Cerebellar cortex (tissue), 1 donor: ENCODE results near the gene C1QTNF9.
A peak's percentile ranks its signal among the peaks of the same experiment; 100 is the strongest.
"Not testable (repeated sequence)": the region's sequence is repeated elsewhere in the genome, so short reads cannot be mapped to it uniquely, and the experiment has no call there.

Experiments used
- DNase-seq: peaks from one replicate; pipeline ENCODE4 v3.0.0-alpha.2; 2015; ENCODE audit warnings: low spot score

C1QTNF9 gene

GRCh38 chr13:24309300-24309699 is at the start of gene C1QTNF9:
C1QTNF9 (plus strand) TSS chr13:24309580; CDS start chr13:24316004, 6,424 bp downstream.
- DNase-seq = not testable (repeated sequence)

GRCh38 chr13:24261566-24261965 is 47.8 kb upstream of the C1QTNF9 start:
- no peak for DNase-seq

- DNase-seq = no peak
These were observed 45.7 kb upstream of the C1QTNF9 start for GRCh38 chr13:24263632-24264031.

GRCh38 chr13:24264976-24265375 is 44.4 kb upstream of the C1QTNF9 start:
- DNase-seq = no peak

GRCh38 chr13:24265453-24265852 is 43.9 kb upstream of the C1QTNF9 start:
- DNase-seq = no peak

GRCh38 chr13:24267274-24267673 is 42.1 kb upstream of the C1QTNF9 start:
- no peak for DNase-seq

GRCh38 chr13:24267801-24268200 is 41.6 kb upstream of the C1QTNF9 start:
- no peak for DNase-seq

- DNase-seq = no peak
These were observed 39.6 kb upstream of the C1QTNF9 start for GRCh38 chr13:24269821-24270220.

- DNase-seq = peak; percentile 25
These were observed 38.7 kb upstream of the C1QTNF9 start for GRCh38 chr13:24270639-24271141.

- no peak for DNase-seq
These were observed 38.2 kb upstream of the C1QTNF9 start for GRCh38 chr13:24271231-24271600.

GRCh38 chr13:24271601-24272451 is 37.6 kb upstream of the C1QTNF9 start:
- DNase-seq = peak; percentile 20

GRCh38 chr13:24272452-24273161 is 36.8 kb upstream of the C1QTNF9 start:
- no peak for DNase-seq

- DNase-seq = no peak
These were observed 35.5 kb upstream of the C1QTNF9 start for GRCh38 chr13:24273926-24274325.

GRCh38 chr13:24274452-24275021 is 34.8 kb upstream of the C1QTNF9 start:
- DNase-seq = no peak

GRCh38 chr13:24275041-24275440 is 34.3 kb upstream of the C1QTNF9 start:
- no peak for DNase-seq

- DNase-seq = no peak
These were observed 33.1 kb upstream of the C1QTNF9 start for GRCh38 chr13:24276306-24276705.

- DNase-seq = no peak
These were observed 32.5 kb upstream of the C1QTNF9 start for GRCh38 chr13:24276861-24277260.

GRCh38 chr13:24277761-24278160 is 31.6 kb upstream of the C1QTNF9 start:
- no peak for DNase-seq

GRCh38 chr13:24279327-24280110 is 29.9 kb upstream of the C1QTNF9 start:
- DNase-seq = no peak

- no peak for DNase-seq
These were observed 28.7 kb upstream of the C1QTNF9 start for GRCh38 chr13:24280720-24281119.

GRCh38 chr13:24281188-24282008 is 28.0 kb upstream of the C1QTNF9 start:
- DNase-seq = no peak
